Stimulated activated CD4-positive, alpha-beta T cell treated with anti-CD3 and anti-CD28 coated beads, Interleukin-2, amount 100 ng/mL, for 48 hours (primary cell): ENCODE measurements around the gene NUDT8.
A peak's percentile ranks its signal among the peaks of the same experiment; 100 is the strongest.
"Not testable (repeated sequence)": the region's sequence is repeated elsewhere in the genome, so short reads cannot be mapped to it uniquely, and the experiment has no call there.

Experiments used
- DNase-seq, 2 donors: peaks; one replicate each; pipeline ENCODE4 v3.0.0-alpha.2; 2020

The NUDT8 gene

GRCh38 chr11:67629386-67630227 lies at the start of gene NUDT8:
Gene NUDT8 (minus strand): TSS chr11:67629937. CDS start chr11:67629911, 26 bp downstream.
- peak; percentile 84 to 87 for DNase-seq

GRCh38 chr11:67675058-67675747 lies 45.5 kb upstream of the NUDT8 start:
- no peak for DNase-seq

DNA sequence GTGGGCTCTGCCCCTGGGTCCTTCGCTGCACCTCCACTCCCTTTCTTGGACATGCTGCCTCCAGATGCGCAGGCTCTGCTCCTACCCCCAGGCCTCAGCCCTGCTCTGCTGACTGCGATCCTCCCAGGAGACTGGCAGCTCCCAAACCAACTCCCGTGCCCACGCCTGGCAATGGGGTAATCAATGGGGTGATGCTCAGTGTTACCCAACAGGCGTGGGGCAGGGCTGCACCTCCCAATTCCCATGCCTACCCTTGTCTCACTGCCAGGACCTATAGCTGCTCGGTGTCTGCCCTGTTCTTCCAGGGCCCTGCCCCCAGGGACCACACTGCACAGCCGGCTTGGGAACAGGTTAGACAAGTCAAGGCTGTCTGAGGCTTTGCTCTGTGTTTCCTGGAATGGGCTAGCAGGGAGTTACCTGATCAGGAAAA lies 44.7 kb upstream of the NUDT8 start, which contains the start of gene ALDH3B2:
Gene ALDH3B2, minus strand, starts transcription at position 182 of the 430 bp plus-strand sequence. CDS start 7,688 bp downstream, outside the sequence.
- DNase-seq = no peak

GRCh38 chr11:67673902-67674301 lies 44.2 kb upstream of the NUDT8 start:
- no peak for DNase-seq

- DNase-seq = no peak
These were observed 43.6 kb upstream of the NUDT8 start for GRCh38 chr11:67673358-67673757.

- no peak for DNase-seq
These were observed 41.4 kb upstream of the NUDT8 start for GRCh38 chr11:67671211-67671520.

DNA sequence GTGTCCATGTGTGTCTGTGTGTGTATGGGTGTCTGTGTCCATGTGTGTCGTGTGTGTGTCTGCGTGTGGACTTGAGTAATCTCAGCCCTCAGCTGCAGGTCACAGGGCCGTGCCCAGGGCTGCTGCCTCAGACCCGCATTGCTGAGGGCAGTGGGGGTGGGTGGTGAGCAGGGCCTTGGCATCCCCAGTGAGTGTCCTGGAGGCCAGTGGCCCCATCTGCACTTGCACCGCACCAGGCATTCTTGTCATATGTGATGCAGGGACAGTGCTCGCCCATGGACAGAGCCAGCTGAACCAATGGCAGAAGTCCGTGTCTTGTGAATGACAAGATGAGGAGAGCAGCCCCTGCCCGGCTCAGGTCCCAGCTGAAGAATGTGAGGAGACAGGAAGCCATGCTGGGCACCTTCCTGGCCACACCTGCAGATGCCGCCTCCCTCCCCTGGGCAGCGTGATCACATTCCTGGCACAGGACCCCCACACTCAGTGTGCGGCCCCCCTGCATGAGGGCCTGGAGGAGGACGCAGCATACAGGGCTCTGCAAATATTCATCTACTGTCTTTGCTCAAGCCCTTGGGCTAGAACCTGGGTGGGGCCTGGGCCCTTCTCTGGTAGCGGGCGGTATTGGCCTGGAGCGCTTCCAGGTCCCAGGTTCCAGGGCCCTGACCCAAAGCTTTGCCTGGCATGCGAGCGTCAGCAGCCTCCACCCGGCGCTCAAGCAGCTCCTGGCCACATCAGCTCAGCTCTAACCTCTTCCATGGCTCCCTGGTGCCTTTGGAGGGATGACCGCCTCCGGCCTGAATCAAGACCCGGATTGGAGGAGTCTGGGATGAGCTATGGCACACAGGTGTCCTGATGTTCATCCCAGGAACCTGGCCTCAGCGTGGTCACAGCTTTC lies 40.8 kb upstream of the NUDT8 start:
- no peak for DNase-seq

DNA sequence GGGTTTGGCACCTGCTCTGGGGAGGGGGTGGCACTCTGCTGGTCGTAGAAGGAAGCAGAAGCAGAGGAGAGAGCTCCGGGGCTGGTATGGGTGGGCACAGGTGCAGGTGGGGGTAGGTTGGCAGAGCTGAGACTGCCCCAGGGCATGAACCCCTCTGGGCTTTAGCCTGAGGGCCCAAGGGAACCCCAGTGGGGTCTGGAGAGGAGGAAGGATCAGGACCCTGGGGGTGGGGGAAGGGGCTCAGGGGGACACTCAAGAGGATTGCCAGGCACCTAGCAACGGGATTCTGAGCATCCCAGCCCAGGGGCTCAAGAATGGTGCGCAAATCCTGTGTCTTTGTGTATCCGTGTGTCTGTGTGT lies 38.4 kb upstream of the NUDT8 start:
- DNase-seq = no peak

DNA sequence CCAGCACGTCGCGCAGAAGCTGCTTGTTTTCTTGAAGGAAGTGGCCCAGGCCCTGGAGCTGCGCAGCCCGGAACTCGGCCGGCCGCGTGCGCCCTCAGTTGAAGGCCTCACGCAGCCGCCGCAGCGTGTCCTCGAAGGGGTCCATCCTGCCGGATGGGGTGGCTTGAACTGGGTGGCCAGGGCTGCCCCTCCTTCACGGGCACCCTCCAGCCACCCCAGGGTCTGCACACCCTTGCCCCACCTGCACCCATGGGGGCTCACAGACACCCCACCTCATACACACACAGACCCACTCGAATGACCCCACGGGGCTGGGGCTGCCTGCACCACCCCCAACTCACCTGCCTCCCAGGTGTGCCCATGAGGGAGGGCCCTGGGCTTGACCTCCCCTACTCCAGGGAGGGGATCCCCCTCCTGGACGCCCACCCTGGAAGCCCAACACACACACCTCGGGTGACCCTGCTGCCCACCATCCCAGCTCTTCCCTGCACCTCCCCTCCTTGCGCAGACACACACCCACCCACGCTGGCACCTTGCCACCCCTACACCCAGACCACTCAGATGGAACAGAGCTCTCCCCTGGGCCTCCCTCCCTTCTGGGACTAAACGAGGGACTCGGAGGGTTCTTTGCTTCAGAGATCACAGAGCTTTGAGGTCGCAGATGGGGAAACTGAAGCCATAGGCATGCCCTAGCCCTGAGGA lies 37.9 kb upstream of the NUDT8 start:
- DNase-seq = no peak

DNA sequence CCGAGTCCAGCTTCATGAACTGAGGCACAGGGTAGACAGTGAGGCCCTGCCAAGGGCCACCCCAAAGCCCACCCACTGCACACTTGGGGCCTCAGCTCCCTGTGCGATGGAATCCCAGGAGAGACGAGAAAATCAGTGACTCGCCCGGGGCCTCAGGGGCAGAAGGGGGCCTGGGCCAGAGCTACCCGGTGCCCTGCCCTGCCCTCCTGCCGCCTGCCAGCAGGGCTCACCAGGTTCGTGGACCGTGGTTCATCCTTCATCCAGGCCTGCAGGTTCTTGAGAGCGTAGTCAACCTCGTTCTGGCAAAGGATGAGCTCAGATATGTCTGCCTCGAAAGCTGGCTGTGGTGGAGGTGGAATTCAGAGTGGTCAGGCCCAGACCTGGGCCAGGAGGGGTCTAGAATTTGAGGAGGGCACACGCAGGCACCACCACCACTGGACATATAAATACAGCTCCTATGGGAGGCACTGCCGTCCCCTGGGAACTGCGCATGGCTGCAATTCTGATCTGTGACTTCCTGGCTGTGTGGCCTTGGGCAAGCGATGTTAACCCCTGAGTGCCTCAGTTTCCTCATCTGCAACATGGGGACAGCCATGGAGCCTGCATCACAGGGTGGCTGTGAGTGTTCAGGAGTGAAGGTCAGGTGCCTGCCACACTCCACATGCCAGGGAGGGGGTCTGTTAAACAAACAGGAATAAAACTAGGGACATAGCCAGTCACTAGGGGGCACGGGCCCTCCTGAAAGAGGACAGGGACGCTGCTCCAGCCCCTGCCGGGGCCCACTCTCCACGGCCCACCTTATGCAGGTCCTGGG lies 37.1 kb upstream of the NUDT8 start:
- no peak for DNase-seq

GRCh38 chr11:67666303-67666645 lies 36.5 kb upstream of the NUDT8 start:
- DNase-seq = no peak

GRCh38 chr11:67665541-67666302 lies 36.0 kb upstream of the NUDT8 start:
- DNase-seq = no peak

DNA sequence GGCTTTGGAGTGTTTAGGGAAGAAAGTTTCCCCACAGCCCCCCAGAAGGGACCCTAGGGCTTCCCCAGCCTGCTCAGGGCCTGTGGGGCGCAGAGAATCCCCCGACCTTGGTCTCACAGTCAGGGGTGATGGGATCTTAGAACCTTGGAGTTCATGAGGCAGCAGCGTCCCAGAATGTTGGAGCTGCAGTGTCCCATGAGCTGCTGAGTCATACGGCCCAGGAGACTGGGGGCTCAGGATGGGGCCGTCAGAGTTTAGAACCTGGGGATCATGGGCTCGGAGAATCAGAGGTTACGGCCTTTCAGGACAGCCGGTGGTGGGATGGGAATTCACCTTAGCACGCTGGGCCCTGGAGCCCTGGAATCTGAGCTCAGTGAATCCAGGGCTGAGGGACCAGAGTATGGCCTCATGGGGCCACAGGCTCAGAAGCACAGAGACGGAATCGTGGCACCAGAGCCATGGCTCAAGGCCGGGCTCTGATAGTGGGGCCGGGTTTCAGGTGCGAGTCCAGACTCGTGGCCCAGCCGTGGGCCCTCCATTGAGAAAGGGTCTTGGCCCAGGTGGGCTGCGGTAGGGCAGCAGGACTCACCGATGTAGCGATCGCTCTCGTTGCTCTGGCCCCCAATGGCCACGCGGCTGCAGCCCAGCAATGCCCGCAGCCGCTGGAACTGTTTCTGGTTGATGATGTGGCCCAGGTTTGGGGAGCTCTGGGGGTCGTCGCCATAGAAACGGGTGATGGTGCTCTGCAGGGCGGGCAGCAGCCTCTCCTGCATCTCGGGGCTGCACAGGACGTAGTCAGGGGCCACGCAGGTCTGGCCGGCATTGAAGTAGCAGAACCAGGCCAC lies 35.2 kb upstream of the NUDT8 start:
- no peak for DNase-seq

DNA sequence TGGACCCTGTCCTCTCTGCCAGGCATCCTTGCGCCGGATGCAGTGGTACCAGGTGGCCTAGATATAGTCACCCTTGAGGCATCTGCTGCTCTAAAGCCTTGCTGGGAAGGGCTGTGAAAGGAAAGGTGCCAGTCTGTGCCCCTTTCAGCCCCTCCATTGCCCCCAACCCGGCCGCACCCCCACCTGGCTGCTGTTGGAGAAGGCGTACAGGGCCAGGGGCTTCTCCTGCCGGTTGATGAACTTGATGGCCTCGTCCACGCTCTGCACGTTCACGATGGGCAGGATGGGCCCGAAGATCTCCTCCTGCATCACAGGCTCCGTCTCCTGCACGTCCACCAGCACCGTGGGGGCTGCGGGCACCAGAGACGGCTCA lies 34.5 kb upstream of the NUDT8 start:
- no peak for DNase-seq

- DNase-seq = no peak
These were observed 33.9 kb upstream of the NUDT8 start for GRCh38 chr11:67663532-67664212.

GRCh38 chr11:67662835-67663531 lies 33.2 kb upstream of the NUDT8 start:
- no peak for DNase-seq

DNA sequence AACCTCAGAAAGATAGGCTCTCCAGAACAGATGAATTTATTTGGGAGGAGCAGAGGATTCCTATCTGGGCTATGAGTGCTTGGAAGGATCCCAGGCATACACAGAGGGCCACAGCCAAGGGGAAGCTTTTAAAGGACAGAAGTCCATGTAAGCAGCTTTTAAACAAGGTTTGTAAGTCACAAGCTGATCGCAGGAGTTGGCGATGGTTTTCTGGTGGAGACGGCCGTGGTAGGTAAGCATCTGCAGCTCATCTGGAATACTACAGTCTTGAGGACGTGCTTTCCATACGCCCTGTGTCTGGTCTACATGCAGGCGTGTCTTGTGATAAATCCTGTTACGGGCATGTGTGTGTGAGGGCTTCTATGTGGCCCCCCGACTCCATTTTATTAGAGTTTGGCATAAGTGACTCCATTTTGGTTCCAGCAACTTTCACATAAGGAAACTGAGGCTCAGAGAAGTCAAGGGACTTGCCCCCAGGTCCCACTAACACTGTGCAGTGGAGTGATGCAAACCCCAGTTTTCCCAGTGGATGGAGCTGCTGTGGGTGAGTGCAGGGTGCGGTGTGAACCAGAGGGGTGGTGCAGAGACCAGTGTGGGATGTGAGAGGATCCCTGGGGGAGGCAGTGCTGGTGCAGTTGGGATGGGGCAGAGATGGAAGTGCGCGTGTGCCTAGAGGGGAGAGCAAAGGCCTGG lies 32.6 kb upstream of the NUDT8 start:
- DNase-seq = no peak

DNA sequence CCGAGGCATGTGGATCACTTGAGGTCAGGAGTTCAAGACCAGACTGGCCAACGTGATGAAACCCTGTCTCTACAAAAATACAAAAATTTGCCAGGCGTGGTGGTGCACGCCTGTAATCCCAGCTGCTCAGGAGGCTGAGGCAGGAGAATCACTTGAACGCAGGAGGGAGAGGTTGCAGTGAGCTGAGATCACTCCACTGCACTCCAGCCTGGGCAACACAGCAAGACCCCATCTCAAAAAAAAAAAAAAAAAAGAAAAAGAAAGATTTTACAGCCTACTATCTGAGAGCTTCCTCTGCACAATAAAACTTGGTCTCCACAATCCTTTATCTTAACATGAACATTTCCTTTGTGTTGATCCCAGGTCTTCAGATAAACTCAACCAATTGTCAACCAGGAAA lies 31.0 kb upstream of the NUDT8 start:
- DNase-seq = not testable (repeated sequence)
